ENCODE data around the gene SPP2.

SPP2 gene

GRCh38 chr2:234096164-234096563 lies 45.7 kb downstream of the SPP2 start:
- no peak for DNase-seq

GRCh38 chr2:234098681-234099080 lies 48.2 kb downstream of the SPP2 start:
- DNase-seq = no peak

DNA sequence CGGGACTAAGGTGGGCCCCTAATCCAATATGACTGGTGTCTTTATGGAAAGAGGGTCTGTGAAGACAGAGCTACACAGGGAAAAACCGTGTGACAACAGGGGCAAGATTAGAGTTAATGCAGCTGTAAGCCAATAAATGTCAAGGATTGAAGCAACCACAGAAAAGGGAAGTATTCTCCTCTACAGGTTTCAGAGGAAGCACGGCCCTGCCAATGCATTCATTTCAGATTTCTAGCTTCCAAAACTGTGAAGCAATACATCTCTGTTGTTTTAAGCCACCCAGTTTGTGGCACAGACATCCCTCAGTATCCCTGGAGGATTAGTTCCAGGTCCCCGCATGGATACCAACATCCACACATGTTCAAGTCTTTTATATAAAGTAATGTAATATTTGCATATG lies 48.8 kb downstream of the SPP2 start:
- DNase-seq = peak; percentile 8

DNA sequence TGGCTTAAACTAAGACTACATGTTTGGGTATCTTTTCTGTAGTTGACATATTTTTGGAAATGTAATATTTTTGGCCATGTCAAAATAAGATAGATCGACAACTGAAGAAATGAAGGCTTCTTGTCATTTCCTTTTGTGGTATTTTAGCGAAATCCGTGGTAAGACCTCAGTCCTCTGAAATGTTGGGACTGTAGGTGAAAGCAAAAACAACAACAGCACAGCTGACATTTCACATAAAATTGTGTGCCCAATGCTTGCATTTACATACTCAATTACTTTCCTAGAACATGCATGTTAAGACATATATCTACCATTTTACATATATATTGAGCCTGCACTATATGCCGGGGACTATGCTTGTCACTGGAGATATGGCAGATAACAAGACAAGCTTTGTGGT lies 50.2 kb downstream of the SPP2 start:
- no peak for DNase-seq

DNA sequence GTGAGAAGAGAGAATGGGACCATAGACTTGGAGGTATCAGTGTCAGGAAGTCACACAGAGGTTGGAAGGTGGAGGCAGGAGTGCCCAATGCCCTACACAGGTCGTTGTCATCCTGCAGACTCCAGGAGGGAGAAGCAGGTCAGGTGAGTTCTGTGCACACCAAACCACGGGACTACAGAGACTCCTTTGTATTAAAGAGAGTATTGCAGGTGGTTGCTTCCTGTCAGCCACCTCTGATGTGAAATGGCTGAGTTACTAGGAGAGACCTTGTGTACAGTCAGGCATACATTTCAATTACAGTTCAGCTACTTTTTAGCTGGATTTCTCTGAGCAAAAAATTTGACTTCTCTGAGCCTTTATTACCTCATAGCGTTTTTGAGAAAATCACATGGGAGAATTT lies 51.6 kb downstream of the SPP2 start:
- DNase-seq = no peak

DNA sequence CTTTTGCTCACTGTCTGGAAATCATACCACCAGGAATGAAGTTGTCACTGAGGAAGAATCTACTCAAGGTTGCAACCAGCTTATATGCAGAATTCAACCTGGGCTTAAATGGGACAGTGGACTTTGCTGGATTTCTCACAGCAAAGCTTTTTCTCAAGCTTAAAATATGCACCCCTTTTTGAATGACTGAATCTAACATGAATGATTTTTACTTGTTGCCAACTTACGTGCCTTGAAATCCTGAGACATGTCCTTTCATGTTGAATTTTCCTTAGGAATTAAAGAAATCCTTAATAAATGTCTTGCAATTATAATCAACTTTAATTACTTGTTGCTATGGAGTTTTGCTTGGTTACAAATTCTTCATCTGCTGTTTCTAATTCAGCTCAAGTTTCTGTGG lies 57.4 kb downstream of the SPP2 start:
- no peak for DNase-seq

GRCh38 chr2:234109321-234109720 lies 58.8 kb downstream of the SPP2 start:
- no peak for DNase-seq

DNA sequence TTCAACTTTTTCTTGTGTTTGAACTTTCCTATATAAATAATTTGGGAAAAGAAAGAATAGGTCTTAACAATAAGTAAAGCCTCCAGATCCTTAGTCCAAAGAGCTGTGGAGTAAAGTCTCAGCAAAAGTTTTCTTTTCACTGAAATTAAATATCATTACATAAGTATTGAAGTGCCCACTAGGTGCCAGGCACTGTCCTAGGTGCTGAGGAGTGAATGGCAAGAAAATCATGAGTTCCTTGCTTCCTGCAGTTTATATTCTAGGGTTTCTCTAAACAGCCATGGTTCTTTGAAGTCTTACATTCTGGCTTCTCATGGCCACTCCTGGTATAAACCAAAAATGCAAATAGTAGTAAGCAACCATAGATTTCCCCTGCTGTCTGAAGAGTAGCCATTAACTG lies 59.7 kb downstream of the SPP2 start:
- no peak for DNase-seq

- DNase-seq = no peak
Measured at GRCh38 chr2:234111523-234111922, 61.0 kb downstream of the SPP2 start.

DNA sequence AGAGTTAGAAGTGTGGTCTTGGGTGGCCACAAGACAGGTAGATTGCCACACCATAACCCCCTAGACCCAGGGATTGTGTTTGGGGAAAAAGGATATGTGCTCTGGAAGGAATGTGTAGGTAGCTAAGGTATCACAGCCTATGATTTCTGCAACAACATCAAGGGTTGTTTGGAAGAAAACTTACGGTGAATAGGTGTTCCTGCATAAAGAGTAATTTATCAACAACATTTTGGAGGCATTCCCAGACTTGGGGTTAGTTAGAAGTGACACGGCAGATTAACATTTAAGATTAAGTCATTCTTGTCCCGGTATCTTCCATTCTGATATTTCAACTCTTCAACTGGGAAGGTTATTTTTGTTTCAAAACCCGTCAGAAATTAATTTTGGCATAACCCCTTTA lies 65.5 kb downstream of the SPP2 start:
- no peak for DNase-seq

GRCh38 chr2:234121999-234122398 lies 71.5 kb downstream of the SPP2 start:
- no peak for DNase-seq

GRCh38 chr2:234125451-234126145 lies 75.1 kb downstream of the SPP2 start:
- DNase-seq = no peak

- DNase-seq = no peak
Measured at GRCh38 chr2:234126146-234126470, 75.6 kb downstream of the SPP2 start.
